GM19438 (cell line): ENCODE measurements around the gene FBXW8.

ENCODE experiments used
- ATAC-seq: cut with Tn5 transposase; IDR thresholded peaks from one replicate; pipeline ENCODE4 v1.9.1; 2021; ENCODE audit warnings: low read depth; ENCODE audit not compliant: unreplicated experiment

Gene FBXW8

DNA sequence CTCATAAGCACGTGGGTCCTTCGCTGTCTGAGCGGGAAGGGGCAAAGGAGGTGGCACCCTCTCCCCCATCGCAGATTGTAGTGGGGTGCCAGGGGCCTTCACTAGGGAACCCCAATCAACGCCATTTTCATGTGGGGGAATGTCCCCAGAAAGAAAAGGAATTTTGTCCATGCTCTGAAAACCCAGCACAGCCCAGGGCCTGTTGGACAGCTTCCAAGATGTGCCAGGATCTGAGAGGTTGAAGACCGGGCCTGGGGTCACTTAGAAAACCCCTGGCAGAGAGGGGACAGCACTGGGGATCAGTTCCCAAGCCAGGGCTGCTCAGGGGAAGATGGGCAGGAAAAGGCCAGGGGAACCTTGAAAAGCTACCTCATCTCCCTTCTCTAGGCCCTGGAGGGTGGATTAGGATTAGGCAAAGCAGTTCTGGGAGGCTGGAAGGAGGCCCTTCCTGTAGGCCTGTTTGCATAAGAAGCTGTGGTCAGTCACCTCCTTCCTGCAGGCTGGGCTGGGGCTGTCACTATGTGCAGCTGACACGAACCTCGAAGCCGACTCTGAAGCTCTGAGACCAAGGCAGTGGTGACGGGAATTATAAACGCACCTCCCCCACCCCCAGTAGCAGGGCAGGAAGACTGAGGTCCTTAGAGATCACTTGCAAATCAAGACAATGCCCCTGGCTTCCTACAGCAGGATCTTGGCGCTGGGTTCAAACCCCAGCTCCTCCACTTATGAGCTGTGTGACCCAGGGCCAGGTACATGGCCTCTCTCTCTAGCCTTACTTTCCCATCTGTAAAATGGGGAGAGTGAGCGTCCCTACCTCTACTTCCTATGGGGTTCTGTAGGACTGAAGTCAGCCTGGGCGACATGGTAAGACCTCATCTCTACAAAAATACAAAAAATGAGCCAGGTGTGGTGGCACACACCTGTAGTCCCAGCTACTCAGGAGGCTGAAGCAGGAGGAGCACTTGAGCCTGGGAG lies 159.5 kb downstream of the FBXW8 start:
- ATAC-seq: no peak

DNA sequence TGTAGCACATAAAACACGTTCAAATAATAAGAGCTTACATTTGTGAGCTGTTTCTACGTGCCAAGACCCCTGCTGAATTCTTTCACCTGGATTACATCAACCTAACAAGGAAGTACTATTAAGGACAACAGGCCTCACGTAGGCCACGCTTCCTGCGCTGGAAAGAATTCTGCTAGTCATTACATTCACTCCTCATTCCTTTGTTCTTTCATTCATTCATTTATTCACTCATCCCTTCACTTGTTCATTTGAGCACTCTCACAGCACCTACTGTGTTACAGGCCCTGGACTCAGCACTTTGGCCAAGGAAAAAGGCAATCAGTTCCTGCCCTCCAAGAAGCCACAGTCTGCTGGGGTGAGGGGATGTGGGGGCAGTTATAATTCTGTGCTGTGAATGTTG lies 160.3 kb downstream of the FBXW8 start:
- ATAC-seq: no peak

DNA sequence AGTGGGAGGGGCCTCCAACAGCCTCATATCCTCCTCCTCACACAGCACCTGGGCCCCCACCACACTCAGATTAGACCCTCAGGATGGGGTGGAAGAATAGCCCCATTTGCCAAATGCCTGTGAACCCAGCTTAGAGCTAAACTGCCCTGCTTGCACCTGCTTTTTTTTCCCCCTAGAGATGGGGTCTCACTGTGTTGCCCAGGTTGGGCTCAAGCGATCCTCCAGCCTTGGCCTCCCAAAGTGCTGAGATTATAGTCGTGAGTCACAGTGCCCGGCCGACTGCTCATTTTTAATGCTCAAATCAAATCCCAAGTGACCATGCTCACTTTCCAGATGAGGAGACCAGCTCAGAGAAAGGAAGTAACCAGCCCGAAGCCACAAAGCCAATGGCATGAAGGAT lies 161.4 kb downstream of the FBXW8 start:
- no peak for ATAC-seq

DNA sequence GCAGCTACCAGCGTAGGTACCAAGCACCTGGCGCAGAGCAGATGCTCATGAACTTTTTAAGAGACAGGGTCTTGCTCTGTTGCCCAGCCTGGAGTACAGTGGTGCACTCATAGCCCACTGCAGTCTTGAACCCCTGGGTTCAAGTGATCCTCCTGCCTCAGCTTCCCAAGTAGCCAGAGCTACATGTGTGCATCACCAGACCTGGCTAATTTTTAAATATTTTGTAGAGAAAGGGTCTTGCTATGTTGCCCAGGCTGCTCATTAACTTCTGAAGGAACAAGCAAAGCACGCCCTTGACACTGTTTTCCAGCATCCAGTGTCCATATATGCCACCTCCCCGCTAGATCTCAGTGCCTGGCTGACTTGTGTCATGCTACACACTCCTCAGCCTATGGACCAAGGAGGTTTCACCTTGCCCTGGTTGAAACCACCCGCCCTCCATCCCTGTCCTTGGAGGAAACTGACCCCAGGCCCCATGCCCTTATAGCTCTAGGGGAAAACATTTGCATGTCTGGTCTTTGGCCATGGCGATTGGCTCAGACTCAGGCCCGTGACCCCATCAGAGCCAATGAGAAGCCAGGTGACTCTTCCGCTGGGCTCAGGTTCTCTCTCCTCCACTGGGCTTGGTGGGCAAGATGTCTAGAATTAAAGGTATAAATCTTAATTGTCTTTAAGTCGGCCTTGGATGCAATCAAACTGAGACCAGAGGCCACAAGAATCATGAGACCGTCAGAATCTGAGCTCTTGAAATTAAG lies 162.2 kb downstream of the FBXW8 start:
- no peak for ATAC-seq

DNA sequence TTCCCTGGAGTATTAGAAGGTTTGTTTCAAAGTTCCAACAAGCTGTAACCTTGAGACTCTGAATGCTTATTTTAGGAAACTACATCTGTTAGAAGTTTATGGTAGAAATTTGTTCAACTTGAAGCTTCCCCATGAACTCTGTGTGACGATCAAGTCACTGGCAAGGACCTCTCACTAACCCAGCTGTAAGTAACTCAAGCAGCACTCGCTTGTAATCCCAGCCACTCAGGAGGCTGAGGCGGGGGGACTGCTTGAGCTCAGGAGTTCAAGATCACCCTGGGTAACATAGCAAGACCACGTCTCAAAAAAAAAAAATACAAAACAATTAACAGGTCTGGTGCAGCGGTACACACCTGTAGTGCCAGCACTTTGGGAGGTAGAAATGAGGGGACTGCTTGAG lies 162.9 kb downstream of the FBXW8 start:
- no peak for ATAC-seq

DNA sequence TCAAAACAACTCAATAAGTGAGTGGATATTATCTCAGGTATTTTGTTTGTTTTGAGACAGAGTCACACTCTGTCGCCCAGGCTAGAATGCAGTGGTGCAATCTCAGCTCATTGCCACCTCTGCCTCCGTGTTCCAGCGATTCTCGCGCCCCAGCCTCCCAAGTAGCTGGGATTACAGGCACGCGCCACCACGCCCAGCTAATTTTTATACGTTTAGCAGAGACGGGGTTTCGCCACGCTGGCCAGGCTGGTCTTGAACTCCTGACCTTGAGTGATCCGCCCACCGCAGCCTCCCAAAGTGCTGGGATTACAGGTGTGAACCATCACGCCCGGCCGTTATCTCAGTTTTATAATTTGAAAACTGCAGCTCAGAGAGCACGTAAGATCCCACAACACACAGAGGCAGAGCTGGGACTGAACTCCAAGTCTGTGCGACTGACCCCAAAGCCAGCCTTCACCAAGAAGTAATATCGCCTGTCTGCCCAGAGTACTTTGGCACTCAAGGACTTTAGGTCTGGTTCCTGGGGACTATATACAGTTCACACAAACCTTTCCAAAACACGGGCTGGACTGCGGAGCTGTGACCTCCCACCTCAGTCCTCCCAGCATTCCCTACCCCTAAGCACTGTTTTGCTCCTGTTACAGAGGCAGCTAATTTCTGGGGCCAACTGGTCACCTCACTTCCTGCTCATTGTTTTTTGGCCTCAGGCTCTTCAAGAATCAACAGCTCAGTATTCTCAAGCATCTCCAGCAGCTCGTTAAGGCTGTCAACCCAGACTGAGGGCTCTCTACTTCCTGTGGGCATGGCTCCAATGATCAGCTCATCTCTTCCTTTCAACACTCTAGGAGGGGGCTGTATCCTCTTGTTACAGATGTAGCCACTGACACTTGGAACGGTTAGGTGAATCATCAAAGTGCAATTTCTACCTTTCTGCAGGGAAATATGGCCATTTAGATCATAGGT lies 165.9 kb downstream of the FBXW8 start:
- ATAC-seq: no peak

DNA sequence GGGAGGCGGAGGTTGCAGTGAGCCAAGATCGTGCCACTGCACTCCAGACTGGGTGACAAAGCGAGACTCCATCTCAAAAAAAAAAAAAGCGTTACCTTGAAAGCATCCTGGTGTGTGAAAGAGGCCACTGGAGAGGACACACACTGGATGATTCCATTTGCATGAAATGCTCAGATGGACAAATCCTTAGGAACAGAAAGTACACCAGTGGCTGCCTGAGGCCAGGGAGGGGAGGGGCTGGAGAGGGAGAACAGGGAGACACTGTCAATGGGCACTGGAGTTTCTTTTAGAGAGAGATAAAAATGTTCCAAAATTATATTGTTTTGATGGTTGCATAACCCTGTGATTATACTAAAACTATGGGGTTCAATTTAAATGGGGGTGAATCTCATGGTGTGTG lies 168.7 kb downstream of the FBXW8 start:
- ATAC-seq: no peak

DNA sequence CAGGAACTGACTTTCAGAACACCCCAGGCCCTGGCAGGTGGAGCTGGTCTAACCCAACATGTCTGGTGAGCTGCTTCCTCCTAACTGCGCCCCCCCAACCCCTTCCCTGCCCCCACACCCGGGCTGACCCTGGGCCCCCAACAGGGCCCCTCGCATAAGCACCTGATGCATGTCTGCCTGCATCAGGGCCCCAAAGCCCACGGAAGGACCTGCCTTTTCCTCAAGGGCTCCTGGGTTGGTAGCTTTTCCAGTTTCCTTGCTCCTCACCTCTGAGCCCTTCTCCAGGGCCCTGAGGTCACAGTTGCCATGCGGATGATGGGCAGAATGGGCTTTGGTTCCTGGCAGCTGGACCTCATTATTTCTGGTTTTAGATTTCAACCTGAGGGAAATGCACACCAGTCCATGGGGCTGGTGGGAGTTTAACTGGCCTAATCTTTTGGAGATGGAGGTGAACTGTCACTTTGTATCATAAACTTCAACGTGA lies 170.0 kb downstream of the FBXW8 start:
- ATAC-seq: no peak
